Measurements from ENCODE around the gene HYPK.

Gene HYPK

DNA sequence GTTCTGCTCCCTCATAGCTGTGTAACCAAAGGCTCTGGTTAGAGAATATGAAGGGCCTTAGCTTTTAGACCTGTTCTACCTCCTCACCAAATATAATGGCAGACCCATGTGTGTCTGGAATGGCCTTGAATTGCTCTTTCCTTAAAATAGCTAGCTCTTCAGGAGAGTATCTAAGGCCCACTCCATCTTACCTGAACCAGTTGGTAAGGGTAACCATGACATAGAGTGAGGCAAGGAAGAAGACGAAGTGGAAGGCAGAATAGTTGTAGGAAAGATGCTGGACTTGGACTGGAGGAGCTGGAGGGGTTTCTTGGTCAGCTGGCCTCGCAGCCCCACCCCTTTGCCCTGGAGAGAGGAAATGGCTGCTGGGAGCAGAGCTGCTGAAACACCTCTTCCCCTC is 5.2 kb upstream of the HYPK start:
- Histone ChIP-seq H3K9me3 (ENCODE audit: control insufficient read depth, insufficient read depth, low read length) (peaks cover 4% of the 10 kb centered on the region; the same call in 1 of the 2 replicates), H3K9me2 (replicated peaks; ENCODE audit: control insufficient read depth, low read length) (no peaks in the 10 kb centered on the region), H3K36me3 (ENCODE audit: control insufficient read depth, low read length) (peaks cover 81% of the 10 kb centered on the region), H3K4me3 (ENCODE audit: low read length) (peak overlapping the region; percentile 91; the same call in 1 of the 2 replicates), H3K79me2 (ENCODE audit: control insufficient read depth, low read length) (peaks cover 42% of the 10 kb centered on the region), H3K27me3 (ENCODE audit: control insufficient read depth, low read length) (no peaks in the 10 kb centered on the region), H3K4me1 (ENCODE audit: control insufficient read depth, low read length) (peaks cover 87% of the 10 kb centered on the region), H3F3A (ENCODE audit: control insufficient read depth, insufficient read depth) (peaks cover 69% of the 10 kb centered on the region), H3K4me2 (ENCODE audit: low read length) (peak overlapping the region; percentile 79), H4K20me1 (ENCODE audit: control insufficient read depth, insufficient read depth, low read depth, low read length) (0 out of 2 replicates have a peak, but pooled peaks cover 4% of the 10 kb centered on the region), H3K27ac (ENCODE audit: low read depth, low read length) (peak overlapping the region; percentile 99)
- no peak for TF ChIP-seq EZH2phosphoT487 (IDR thresholded peaks at IDR 0.05; ENCODE audit: borderline replicate concordance, low read length)
- TF ChIP-seq, protein P1, sequence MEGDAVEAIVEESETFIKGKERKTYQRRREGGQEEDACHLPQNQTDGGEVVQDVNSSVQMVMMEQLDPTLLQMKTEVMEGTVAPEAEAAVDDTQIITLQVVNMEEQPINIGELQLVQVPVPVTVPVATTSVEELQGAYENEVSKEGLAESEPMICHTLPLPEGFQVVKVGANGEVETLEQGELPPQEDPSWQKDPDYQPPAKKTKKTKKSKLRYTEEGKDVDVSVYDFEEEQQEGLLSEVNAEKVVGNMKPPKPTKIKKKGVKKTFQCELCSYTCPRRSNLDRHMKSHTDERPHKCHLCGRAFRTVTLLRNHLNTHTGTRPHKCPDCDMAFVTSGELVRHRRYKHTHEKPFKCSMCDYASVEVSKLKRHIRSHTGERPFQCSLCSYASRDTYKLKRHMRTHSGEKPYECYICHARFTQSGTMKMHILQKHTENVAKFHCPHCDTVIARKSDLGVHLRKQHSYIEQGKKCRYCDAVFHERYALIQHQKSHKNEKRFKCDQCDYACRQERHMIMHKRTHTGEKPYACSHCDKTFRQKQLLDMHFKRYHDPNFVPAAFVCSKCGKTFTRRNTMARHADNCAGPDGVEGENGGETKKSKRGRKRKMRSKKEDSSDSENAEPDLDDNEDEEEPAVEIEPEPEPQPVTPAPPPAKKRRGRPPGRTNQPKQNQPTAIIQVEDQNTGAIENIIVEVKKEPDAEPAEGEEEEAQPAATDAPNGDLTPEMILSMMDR (IDR thresholded peaks at IDR 0.05; ENCODE audit: low read depth, low read length, poor library complexity, severe bottlenecking) = no peak

DNA sequence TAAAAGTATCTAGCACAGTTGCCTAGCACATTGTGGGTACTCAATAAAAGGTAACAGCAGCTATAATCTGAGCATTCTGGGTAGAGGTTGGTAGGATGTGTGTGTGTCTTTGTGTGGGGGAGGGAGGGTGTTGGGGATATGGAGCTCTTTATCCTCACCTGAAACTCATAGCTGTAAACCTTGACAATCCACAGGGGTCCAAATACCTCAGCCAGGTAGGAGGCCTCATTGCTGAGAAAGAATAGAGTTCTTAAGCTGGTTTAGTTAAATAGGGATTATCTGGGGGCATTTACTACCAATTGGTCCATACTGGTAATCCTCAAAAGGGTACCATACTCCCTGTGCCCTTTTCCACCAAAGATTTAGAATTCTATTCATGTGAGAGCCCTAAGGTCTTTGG is 4.4 kb upstream of the HYPK start:
- Histone ChIP-seq H3K36me3 (ENCODE audit: control insufficient read depth, low read length) (peaks cover 88% of the 10 kb centered on the region), H3K4me3 (ENCODE audit: low read length) (0 out of 2 replicates have a peak overlapping the region, but pooled peaks have one; percentile 2), H4K20me1 (ENCODE audit: control insufficient read depth, insufficient read depth, low read depth, low read length) (0 out of 2 replicates have a peak, but pooled peaks cover 4% of the 10 kb centered on the region), H3F3A (ENCODE audit: control insufficient read depth, insufficient read depth) (peaks cover 64% of the 10 kb centered on the region), H3K4me1 (ENCODE audit: control insufficient read depth, low read length) (peaks cover 81% of the 10 kb centered on the region), H3K79me2 (ENCODE audit: control insufficient read depth, low read length) (peaks cover 50% of the 10 kb centered on the region), H3K9me3 (ENCODE audit: control insufficient read depth, insufficient read depth, low read length) (peaks cover 4% of the 10 kb centered on the region; the same call in 1 of the 2 replicates), H3K27me3 (ENCODE audit: control insufficient read depth, low read length) (no peaks in the 10 kb centered on the region), H3K4me2 (ENCODE audit: low read length) (peak overlapping the region; percentile 79), H3K9me2 (replicated peaks; ENCODE audit: control insufficient read depth, low read length) (no peaks in the 10 kb centered on the region), H3K27ac (ENCODE audit: low read depth, low read length) (peak overlapping the region; percentile 99)
- no peak for TF ChIP-seq EZH2phosphoT487 (IDR thresholded peaks at IDR 0.05; ENCODE audit: borderline replicate concordance, low read length)
- TF ChIP-seq, protein P1 (IDR thresholded peaks at IDR 0.05; ENCODE audit: low read depth, low read length, poor library complexity, severe bottlenecking) = no peak

DNA sequence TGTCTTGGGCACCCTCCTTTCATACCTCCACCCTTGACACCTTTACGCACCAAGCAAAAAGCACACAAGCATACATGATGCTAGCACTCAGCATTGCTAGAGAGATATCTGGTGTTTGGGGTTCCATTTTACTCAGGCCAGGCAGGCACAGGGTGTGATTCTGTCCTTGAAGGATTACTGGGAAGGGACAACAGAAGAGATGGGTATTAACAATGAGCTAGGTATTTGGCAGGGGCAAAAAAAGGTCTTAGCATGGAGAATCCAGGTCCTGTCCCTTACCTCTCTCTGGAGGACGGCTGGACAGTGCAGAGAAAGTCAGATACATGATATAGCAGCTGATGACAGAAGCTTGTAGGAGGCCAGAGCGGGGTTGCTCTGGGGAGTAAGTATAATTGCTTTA is 3.8 kb upstream of the HYPK start:
- Histone ChIP-seq H3K4me2 (ENCODE audit: low read length) (peak overlapping the region; percentile 79; the same call in 1 of the 2 replicates), H3K27ac (ENCODE audit: low read depth, low read length) (peak overlapping the region; percentile 99), H3K4me3 (ENCODE audit: low read length) (no peak overlapping the region), H3K4me1 (ENCODE audit: control insufficient read depth, low read length) (peaks cover 77% of the 10 kb centered on the region), H4K20me1 (ENCODE audit: control insufficient read depth, insufficient read depth, low read depth, low read length) (0 out of 2 replicates have a peak, but pooled peaks cover 4% of the 10 kb centered on the region), H3F3A (ENCODE audit: control insufficient read depth, insufficient read depth) (peaks cover 63% of the 10 kb centered on the region), H3K9me2 (replicated peaks; ENCODE audit: control insufficient read depth, low read length) (no peaks in the 10 kb centered on the region), H3K9me3 (ENCODE audit: control insufficient read depth, insufficient read depth, low read length) (peaks cover 4% of the 10 kb centered on the region; the same call in 1 of the 2 replicates), H3K36me3 (ENCODE audit: control insufficient read depth, low read length) (peaks cover 90% of the 10 kb centered on the region), H3K27me3 (ENCODE audit: control insufficient read depth, low read length) (no peaks in the 10 kb centered on the region), H3K79me2 (ENCODE audit: control insufficient read depth, low read length) (peaks cover 56% of the 10 kb centered on the region)
- TF ChIP-seq EZH2phosphoT487 (IDR thresholded peaks at IDR 0.05; ENCODE audit: borderline replicate concordance, low read length) = no peak
- TF ChIP-seq, protein P1 (IDR thresholded peaks at IDR 0.05; ENCODE audit: low read depth, low read length, poor library complexity, severe bottlenecking) = no peak
